GM23338 (cell line): ENCODE results near the gene IRF2BPL. TPM values are rescaled to one million over a fixed set of nuclear protein-coding genes. Genes with fewer than 3 reads are reported as not detected.

Source experiments
- CREB1 ChIP-seq: fragments of 250-450 bp; sonication (Bioruptor Pico); IDR thresholded peaks from 2 replicates; pipeline ENCODE4 v1.5.0; 2020; ENCODE audit warnings: low read depth, mild to moderate bottlenecking, moderate library complexity
- REST ChIP-seq: IDR thresholded peaks from one replicate; pipeline ENCODE4 v1.6.1; 2018; ENCODE audit warnings: antibody characterized with exemption; ENCODE audit not compliant: unreplicated experiment
- STAT1 ChIP-seq: IDR thresholded peaks from one replicate; pipeline ENCODE4 v1.6.1; 2016; ENCODE audit warnings: antibody characterized with exemption; ENCODE audit not compliant: unreplicated experiment
- ZNF462 ChIP-seq: fragments of 250-450 bp; sonication (Bioruptor Pico); IDR thresholded peaks from 2 replicates; pipeline ENCODE4 v1.5.0; 2020; ENCODE audit warnings: mild to moderate bottlenecking, moderate library complexity
- polyA plus RNA-seq: library from polyadenylated mRNA; unstranded; fragments of >200 nt; fragmentation: Nextera tagmentation; extraction: Ambion mirVana; gene quantifications from 2 replicates; pipeline ENCODE4 v1.2.1, GENCODE V29; 2016
- total RNA-seq: library from RNA; depleted of rRNA; stranded (reverse); fragments of >200 nt; shearing (Covaris generic); gene quantifications from 2 replicates; pipeline ENCODE4 v1.2.3, GENCODE V29; 2014

IRF2BPL gene
- total and polyA plus RNA-seq, 2 experiments from 2014 or later = 11.2 to 119 TPM

- TF ChIP-seq ZNF462 (CRISPR knock-in tag) (no peak), CREB1 (CRISPR knock-in tag) (no peak), REST (no peak), STAT1 (no peak)
Measured at GRCh38 chr14:77065851-77066577, 37.5 kb upstream of the IRF2BPL start (continued).
